T follicular helper cell (primary cell): ENCODE data around the gene FAF2.
"Not testable (repeated sequence)": the region's sequence is repeated elsewhere in the genome, so short reads cannot be mapped to it uniquely, and the experiment has no call there.

Experiments used
- DNase-seq: peaks from one replicate; pipeline ENCODE4 v3.0.0-alpha.2; 2020; ENCODE audit warnings: low read depth
- total RNA-seq, 2 experiments: gene quantifications; one replicate each; lab custom pipeline; 2026; lab: John Stamatoyannopoulos, UW

FAF2 gene, protein sequence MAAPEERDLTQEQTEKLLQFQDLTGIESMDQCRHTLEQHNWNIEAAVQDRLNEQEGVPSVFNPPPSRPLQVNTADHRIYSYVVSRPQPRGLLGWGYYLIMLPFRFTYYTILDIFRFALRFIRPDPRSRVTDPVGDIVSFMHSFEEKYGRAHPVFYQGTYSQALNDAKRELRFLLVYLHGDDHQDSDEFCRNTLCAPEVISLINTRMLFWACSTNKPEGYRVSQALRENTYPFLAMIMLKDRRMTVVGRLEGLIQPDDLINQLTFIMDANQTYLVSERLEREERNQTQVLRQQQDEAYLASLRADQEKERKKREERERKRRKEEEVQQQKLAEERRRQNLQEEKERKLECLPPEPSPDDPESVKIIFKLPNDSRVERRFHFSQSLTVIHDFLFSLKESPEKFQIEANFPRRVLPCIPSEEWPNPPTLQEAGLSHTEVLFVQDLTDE
- 66.0 to 106 reads per million in 2 experiments for total RNA-seq

DNA sequence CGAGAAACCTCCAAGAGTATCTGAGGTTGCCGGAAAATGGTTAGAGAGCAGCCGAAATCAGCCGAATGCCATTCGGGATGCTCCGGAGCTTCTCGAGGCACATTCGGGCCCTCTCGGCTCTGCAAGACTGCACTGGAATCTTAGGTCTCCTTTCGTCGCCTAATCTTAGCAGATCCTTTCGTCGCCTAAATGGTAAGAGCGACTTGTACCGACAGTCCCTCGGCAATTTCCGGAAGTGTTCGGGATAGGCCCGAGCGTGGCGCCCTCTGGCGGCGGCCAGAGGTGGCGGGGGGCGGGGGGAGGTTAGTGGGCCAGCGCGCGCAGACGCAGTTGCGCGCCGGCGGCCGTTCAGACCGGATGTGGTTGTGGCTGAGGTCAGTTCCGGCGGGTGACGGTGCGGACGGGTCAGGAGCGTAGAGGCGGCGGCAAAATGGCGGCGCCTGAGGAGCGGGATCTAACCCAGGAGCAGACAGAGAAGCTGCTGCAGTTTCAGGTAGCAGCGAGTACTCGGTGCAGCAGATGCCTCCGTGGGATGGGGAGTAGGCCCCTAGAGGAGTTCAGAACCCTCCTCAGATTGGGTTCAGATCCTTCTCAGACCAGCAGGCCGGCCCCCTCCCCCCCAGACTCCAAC is at the start of gene FAF2:
FAF2 (plus strand) TSS at position 408 of the 631 bp plus-strand sequence; CDS start at position 431, 23 bp downstream.
- DNase-seq = peak; percentile 92

DNA sequence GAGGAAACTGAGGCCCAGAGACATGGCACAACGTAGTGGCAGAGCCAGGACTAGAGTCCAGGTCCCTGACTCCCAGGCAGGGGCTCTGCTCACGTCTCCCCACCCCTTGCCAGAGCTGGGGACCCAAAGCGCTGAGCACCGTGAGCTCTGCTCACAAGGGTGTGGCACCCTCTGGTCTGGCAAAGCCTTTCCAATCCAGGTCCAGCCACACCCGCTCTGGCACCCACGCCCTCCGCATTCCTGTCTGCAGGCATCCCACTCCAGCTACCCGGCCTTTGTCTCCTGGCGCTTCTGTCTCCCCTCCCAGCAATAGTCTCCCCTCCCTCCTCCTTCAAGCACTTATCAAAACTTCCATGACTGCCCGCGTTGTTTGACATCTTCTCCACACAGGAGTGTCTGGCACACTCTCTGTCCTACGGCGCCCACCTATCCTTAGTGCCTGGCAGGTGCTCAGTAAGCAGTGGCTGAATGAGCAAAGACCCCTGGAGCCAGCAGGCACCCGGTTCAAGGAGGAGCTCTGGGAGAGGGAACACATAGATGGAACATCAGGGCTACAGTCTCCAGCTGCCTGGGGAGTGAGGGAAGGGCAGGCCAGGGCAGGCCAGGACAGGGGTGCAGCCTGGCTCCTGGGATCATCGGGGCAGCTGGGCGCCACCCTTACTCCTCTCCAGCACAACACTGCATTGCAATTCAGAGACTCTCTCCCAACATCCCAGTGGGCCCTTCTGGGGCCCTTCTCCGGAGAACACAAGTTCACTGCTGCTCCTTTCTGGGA is 47.6 kb upstream of the FAF2 start:
- DNase-seq = no peak

DNA sequence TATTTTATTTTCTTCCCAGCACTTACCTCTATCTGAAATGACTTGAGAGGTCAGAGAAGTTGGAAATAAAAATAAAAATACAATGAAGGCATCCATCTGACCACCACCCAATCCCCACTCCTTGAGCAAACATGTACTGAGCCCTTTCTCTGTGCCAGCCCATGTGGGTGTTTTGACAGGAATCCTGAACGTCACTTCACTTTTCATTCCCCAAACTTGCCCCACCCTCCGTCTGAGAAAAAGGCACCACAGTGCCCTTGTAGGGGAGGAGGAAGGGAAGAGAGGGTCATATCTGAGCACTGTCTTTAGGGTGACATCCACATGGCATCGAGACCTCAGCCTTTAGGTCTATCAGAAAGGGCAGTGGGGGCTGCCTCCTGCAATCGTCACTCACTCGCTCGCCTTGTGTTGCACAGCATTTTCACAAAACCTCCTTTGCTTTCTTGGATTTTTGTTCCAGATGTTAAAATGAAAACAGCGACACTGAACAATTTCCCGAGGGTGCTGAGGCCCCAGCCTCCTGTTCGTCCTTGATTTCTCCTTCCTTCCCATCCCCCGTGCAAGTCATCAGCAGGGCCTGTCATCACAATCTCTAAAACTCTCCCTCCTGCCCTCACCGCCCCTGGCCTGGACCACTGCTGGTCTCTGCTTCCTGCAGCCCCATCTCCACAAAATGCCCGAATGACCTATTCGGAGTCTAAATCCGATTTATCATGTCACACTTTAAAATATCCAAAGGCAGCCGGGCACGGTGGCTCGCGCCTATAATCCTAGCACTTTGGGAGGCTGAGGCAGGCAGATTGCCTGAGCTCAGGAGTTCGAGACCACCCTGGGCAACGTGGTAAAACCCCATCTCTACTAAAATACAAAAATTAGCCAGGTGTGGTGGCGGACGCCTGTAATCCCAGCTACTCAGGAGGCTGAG is 46.6 kb upstream of the FAF2 start:
- no peak for DNase-seq

- DNase-seq = no peak
Measured at GRCh38 chr5:176405656-176406435, 42.3 kb upstream of the FAF2 start.

- DNase-seq = no peak
Measured at GRCh38 chr5:176406436-176407052, 41.6 kb upstream of the FAF2 start.

GRCh38 chr5:176407456-176408251 is 40.5 kb upstream of the FAF2 start:
- DNase-seq = no peak

DNA sequence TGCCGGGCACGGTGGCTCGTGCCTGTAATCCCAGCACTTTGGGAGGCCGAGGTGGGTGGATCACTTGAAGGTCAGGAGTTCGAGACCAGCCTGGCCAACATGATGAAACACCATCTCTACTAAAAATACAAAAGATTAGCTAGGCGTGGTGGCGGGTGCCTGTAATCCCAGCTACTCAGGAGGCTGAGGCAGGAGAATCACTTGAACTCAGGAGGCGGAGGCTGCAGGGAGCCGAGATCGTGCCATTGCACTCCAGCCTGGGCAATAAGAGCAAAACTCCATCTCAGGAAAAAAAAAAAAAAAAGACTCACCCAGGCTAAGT is 40.0 kb upstream of the FAF2 start:
- not testable (repeated sequence) for DNase-seq

DNA sequence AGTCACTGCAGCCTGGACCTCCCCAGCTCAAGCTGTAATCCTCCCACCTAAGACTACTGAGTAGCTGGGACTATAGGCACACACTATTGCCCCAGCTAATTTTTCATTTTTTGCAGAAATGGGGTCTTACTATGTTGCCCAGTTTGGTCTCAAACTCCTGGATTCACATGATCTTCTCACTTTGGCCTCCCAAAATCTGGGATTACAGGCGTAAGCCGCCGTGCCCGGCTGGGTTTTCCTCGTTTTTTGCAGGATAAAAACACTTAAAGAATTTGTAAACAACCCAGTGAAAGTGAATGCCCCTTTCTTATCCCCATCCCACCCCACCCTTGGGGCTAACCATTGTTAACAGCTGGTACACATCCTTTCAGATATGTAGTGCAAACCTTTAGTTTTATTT is 39.6 kb upstream of the FAF2 start:
- DNase-seq = no peak

GRCh38 chr5:176409765-176410164 is 38.4 kb upstream of the FAF2 start:
- no peak for DNase-seq

GRCh38 chr5:176410486-176411180 is 37.6 kb upstream of the FAF2 start:
- no peak for DNase-seq

GRCh38 chr5:176412517-176413254 is 35.5 kb upstream of the FAF2 start:
- no peak for DNase-seq

DNA sequence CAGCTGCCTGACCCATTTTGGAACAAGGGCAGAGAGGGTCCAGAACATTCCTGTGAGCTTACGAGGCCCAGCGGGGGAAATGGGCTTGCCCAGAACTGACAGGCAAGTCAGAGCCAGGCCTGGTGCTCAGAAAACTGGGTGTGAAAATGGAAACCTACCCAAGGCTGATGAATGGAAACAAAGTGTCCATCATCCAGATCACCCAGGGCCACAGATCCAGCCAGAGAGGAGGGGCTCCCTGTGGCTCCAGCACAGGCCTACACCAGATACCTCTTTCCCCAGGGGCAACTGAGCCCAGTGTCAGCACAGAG is 35.0 kb upstream of the FAF2 start:
- DNase-seq = no peak

- DNase-seq = no peak
Measured at GRCh38 chr5:176413709-176414191, 34.4 kb upstream of the FAF2 start.

- no peak for DNase-seq
Measured at GRCh38 chr5:176414704-176415103, 33.5 kb upstream of the FAF2 start.

DNA sequence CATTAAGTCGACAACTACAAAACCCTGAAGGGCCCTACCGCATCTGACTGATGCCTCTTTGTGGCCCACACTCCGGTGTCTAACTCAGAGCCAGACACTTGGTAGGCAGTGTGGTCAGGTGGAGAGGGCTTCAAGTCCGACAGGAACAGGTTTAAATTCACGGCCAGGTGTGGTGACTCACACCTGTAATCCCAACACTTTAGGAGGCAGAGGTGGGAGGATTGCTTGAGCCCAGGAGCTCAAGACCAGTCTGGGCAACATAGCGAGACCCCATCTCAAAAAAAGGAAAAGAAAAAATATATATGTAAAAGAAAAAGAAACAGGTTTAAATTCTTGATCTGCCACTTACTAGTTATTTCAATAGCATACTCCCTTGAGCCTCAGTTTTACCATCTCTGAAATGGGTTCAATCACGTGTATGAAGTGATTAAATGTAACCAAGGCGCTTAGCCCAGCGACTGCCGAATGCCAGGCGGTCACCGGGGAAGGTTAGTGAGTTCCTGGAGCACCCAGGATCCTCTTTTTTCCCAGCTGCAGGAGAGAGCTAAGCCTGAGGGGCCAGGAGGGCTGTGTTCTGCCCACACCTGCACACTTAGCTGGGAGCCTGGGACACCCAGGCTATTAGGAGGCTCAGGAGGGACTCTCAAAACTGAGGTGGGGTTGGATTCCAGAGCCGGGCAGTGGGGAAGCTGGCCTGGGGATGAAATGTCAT is 32.8 kb upstream of the FAF2 start:
- DNase-seq = no peak

GRCh38 chr5:176415952-176416924 is 31.9 kb upstream of the FAF2 start, which contains the start of gene CLTB:
Gene CLTB (minus strand): TSS chr5:176416539. CDS start chr5:176416363, 176 bp downstream.
- DNase-seq = peak; percentile 87
